Left forelimb (tissue), 1 donor: ENCODE results near the gene GALNT2.
A peak's percentile ranks its signal among the peaks of the same experiment; 100 is the strongest.

ENCODE experiments used
- DNase-seq: peaks from one replicate; pipeline ENCODE4 v3.0.0-alpha.2; 2018; ENCODE audit warnings: low spot score

Gene GALNT2

DNA sequence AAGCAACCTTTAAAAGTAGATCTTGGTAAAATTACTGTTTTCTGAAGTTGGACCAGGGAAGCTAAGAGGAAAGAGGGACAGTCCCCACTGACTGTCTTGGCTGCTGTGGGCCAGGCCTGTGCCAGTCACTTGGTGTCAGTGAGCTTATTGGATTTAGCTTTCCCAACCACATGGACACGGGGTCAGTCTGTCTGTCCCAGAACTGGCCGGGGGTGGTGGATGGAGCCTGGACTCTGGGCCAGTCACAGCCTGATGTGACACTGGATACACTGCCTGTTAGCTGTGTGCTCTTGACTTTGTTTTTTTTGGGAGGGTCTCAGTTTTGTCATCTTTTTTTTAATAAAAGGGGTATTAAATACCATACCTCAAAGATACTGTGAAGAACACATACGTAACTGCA, 96.7 kb downstream of the GALNT2 start:
- no peak for DNase-seq

DNA sequence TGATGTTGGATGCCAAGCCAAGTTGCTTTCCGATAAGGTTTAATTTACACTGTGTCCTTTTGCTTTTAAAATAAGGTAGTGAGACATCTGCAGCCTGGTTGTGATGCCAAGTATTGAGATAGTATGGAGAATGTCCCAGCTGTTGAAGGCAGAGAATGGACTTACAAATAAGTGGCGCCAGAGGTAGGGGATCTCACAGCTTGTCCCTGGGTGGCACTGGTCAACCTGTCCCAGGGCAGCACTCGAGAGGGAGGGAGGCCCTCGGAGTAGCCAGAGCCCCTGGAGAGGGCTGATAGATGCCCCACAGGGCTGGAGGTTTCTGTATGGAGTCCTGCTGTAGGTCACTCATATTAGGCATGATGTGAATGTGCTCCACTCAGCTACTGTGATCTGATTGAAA, 98.5 kb downstream of the GALNT2 start:
- DNase-seq = no peak

GRCh38 chr1:230166366-230167132, 99.5 kb downstream of the GALNT2 start:
- no peak for DNase-seq

- DNase-seq = no peak
Observed at GRCh38 chr1:230167419-230167852, 100.4 kb downstream of the GALNT2 start.

- DNase-seq = no peak
Observed at GRCh38 chr1:230169454-230170152, 102.6 kb downstream of the GALNT2 start.

- no peak for DNase-seq
Observed at GRCh38 chr1:230170153-230170547, 103.1 kb downstream of the GALNT2 start.

GRCh38 chr1:230170622-230171021, 103.6 kb downstream of the GALNT2 start:
- DNase-seq = no peak

DNA sequence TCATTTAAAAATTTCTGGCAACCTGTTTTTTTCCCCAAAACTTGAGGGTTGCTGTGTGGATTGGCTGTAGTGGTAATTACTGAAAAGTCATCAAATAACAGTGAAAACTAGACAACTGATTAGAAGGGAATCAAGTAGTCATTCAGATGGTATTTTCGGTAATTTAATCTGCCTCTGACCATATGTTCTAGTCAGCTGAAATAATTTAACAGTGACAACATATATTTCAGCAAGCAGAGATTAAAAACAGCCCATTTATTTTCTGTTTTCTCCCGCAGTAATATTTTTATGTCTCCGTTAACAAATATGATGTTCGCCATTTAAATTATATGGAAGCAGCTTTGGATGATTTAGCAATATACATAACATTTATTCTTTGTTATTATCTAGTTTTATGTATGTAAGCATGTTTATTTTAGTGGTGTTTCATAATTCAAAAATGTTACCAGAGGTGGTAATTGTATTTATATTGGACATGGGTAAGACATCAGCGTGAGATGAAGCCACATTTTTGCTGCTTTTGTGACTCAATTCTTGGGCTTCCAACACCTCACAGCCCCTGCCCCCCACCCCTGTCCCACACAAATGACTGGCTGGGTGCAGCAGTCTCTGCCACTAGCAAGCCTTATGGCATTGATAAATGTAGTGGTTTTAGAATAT, 104.4 kb downstream of the GALNT2 start:
- DNase-seq = no peak

GRCh38 chr1:230172016-230172537, 105.0 kb downstream of the GALNT2 start:
- no peak for DNase-seq

DNA sequence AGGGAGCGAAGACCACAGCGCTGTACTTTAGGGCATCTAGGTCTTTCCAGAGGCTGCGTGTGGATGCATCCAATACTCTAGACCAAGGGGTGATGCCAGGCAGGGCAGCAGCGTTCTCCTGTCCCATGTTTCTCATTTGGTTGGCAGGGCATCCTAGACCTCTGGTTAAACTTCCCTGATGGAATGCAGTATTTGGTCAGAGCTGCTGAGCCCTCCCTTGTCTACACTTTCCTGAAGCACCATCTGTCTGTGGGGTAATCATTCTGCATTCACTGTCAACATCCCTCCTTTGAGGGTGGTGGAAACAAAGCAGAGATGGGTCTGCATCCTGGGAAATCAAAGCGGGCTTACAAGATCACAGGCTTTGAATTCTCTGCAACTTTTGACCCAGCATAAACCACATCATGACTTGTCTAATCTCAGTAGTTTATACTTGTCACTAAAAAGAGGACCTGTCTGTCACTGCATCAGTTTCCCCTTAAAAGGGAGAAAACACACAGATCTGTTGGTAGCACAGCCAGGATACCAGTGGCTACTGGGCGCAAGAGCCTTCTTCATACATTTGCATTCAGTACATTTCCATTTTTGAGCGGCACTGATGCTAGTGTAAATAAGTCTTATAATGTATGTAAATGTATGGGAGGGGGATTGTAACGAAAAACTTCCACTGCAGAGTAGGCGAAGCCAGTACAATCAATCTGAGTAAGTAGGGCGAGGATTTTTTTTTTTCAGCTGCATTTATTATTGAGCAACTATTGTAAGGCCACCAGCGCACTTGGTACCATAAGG, 106.3 kb downstream of the GALNT2 start:
- DNase-seq = no peak

DNA sequence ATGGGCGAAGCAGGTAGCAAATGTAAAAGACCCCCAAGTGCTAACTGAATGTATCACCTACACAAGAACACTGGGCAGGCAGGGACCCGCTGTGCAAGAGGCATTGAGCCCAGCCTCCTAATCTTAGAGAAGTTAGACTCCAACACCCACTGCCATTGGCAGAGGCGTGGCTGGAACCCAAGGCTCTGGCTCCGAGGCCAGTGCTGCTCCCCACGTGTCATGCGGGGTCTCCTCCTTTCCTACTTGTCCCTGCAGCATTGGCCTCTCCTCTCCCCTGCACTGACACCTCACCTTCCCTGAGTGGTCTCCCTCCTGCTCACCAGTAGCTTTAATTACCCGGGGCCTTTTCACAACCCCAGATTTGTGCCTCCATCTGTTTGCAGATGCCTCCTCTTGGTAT, 107.0 kb downstream of the GALNT2 start:
- no peak for DNase-seq

- DNase-seq = no peak
Observed at GRCh38 chr1:230174471-230175162, 107.6 kb downstream of the GALNT2 start.

- no peak for DNase-seq
Observed at GRCh38 chr1:230175163-230175747, 108.2 kb downstream of the GALNT2 start.

DNA sequence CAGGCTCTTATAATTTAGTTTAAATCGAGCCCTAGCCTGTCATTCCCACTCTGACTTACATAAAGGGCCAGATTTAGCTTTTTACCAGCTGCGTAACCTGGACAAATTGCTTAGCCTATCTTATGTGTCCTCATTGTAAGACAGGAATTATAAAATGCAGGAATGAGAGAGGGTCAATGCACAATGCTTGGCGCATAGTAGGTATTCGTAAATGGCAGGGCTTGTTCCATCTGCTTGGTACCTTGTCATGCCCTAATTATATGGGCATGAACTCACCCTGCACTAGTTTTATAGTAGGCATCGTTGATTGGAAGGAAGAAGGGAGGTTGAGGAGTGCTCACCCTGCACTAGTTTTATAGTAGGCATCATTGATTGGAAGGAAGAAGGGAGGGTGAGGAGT, 108.8 kb downstream of the GALNT2 start:
- no peak for DNase-seq

- no peak for DNase-seq
Observed at GRCh38 chr1:230176326-230176725, 109.3 kb downstream of the GALNT2 start.

- peak; percentile 77 for DNase-seq
Observed at GRCh38 chr1:230176871-230177411, 109.9 kb downstream of the GALNT2 start.

DNA sequence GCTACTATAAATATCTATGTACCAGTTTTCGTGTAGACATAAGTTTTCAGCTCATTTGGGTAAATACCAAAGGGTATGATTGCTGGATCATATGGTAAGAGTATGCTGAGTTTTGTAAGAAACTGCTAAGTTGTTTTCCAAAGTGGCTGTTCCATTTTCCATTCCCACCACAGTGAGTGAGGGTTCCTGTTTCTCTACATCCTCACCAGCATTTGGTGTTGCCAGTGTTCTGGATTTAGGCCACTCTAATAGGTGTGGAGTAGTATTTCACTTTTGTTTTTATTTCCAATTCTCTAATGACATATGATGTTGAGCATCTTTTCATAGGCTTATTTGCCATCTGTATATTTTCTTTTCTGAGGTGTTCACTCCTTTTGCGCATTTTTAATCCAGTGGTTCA, 112.2 kb downstream of the GALNT2 start:
- no peak for DNase-seq

DNA sequence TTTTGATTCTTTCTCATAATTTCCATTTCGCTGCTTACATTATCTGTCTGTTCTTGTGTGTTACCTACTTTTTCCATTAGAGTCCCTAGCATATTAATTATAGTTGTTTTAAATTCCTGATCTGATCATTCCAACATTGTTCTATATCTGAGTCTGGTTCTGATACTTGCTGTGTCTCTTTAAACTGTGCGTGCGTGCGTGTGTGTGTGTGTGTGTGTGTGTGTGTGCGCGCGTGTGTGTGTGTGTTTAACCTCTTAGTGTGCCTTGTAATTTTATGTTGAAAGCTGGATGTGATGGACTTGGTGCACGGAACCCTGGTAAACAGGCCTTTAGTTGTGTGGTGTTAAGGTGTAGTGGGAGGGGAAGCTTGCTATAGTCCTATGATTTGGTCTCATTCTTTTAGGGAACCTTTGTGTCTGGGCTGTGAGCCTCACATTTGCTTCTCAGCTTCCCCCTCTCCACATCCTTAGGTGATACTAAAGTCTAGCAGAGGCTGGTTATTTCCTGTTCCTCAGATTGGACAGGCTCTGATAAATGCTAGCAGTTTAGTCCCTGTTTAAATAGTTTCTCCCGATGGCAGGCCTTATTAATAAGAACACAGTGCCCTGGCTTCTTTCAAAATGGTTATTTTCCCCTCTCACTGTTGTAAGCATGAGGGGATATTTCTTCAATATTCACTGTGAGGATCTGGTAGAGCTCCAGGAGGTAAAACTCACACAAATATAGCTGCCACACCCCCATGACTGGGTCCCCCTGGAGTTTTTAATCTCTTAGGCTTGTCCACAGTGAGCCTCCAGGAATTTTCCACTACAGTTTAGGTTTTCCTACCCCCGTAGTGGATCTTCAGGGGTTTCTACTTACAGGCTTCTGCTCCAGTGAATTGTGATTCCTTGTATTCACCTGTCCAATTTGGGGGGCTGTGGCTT, 118.3 kb downstream of the GALNT2 start:
- no peak for DNase-seq

GRCh38 chr1:230186003-230186863, 119.2 kb downstream of the GALNT2 start:
- DNase-seq = no peak
